ENCODE measurements around the gene LMF2. TPM values are rescaled to one million over a fixed set of nuclear protein-coding genes. Genes with fewer than 3 reads are reported as not detected.

LMF2 gene
- total RNA-seq, 1 experiment from 2014 or later, result 54.2 TPM

GRCh38 chr22:50529416-50529896, 22.0 kb upstream of the LMF2 start:
- no peak for DNase-seq (ENCODE audit: low read depth, low spot score)
- POLR2A ChIA-PET, result interaction anchor here (0.5 kb wide), 1 partner anchor 98 kb away, joined by 4 read pairs; no protein-coding TSS in a partner anchor
- TF ChIP-seq TCF7L2 (IDR thresholded peaks at IDR 0.05; ENCODE audit: low read depth, low read length), result no peak
- no peak for TF ChIP-seq SIN3A (IDR thresholded peaks at IDR 0.05; ENCODE audit: borderline replicate concordance, insufficient read depth, low read depth, low read length)
- TF ChIP-seq POLR2AphosphoS5 (IDR thresholded peaks at IDR 0.05; ENCODE audit: low read depth, low read length), result no peak
- no peak for TF ChIP-seq CTCF (IDR thresholded peaks at IDR 0.05)
- no peak for TF ChIP-seq REST (IDR thresholded peaks at IDR 0.05; ENCODE audit: insufficient read depth in 1 of 2, low read depth in 2 of 2, low read length in 1 of 2)
- BruUV-seq (replicated peaks), result no TSS peak
- H3K27ac ChIP-seq (ENCODE audit: low read length), result peak overlapping the region; percentile 78
- H3K9me3 ChIP-seq (ENCODE audit: control insufficient read depth, insufficient read depth, low read depth, low read length), result no peaks in the 10 kb centered on the region
- H3K4me1 ChIP-seq (ENCODE audit: control insufficient read depth, insufficient read depth, low read length), result peaks cover 7% of the 10 kb centered on the region
- intact Hi-C loops (cut with micrococcal nuclease; ENCODE audit: unreplicated experiment), result no loop called here
- no peaks in the 10 kb centered on the region for H3K27me3 ChIP-seq (ENCODE audit: control insufficient read depth, insufficient read depth, low read length)
- no peaks in the 10 kb centered on the region; the same call in 1 of the 2 replicates for H3K36me3 ChIP-seq (ENCODE audit: control insufficient read depth, insufficient read depth, low read length)
- no peak for ATAC-seq
- in situ Hi-C loops (cut with HindIII; ENCODE audit: low pct_unique_long_range_greater_than_20kb, low sequenced_read_pairs), result no loop called here
- CTCF ChIA-PET, result no interaction called here
- peak overlapping the region; percentile 56 to 79 for H3K4me3 ChIP-seq (ENCODE audit: low read depth in 2 of 2, low read length in 2 of 2)

GRCh38 chr22:50528682-50529415, 21.3 kb upstream of the LMF2 start:
- Histone ChIP-seq H3K27ac (ENCODE audit: low read length) (peak overlapping the region; percentile 78), H3K4me3 (ENCODE audit: low read depth in 2 of 2, low read length in 2 of 2) (peak overlapping the region; percentile 56 to 79), H3K9me3 (ENCODE audit: control insufficient read depth, insufficient read depth, low read depth, low read length) (no peaks in the 10 kb centered on the region), H3K27me3 (ENCODE audit: control insufficient read depth, insufficient read depth, low read length) (no peaks in the 10 kb centered on the region), H3K4me1 (ENCODE audit: control insufficient read depth, insufficient read depth, low read length) (peaks cover 7% of the 10 kb centered on the region), H3K36me3 (ENCODE audit: control insufficient read depth, insufficient read depth, low read length) (no peaks in the 10 kb centered on the region; the same call in 1 of the 2 replicates)
- ATAC-seq, result no peak
- CTCF ChIA-PET, result interaction anchor here (0.6 kb wide), 1 partner anchor 92 kb away, joined by 4 read pairs; no protein-coding TSS in a partner anchor
- DNase-seq (ENCODE audit: low read depth, low spot score), result no peak
- TF ChIP-seq CTCF (IDR thresholded peaks at IDR 0.05) (no peak), REST (IDR thresholded peaks at IDR 0.05; ENCODE audit: insufficient read depth in 1 of 2, low read depth in 2 of 2, low read length in 1 of 2) (0 out of 4 replicates have a peak, but pooled peaks of 1 of the 2 experiments have one; percentile 10)
- no TSS peak for BruUV-seq (replicated peaks)
- POLR2A ChIA-PET, result interaction anchor here (0.5 kb wide), 1 partner anchor 98 kb away, joined by 4 read pairs; no protein-coding TSS in a partner anchor
- in situ Hi-C loops (cut with HindIII; ENCODE audit: low pct_unique_long_range_greater_than_20kb, low sequenced_read_pairs), result no loop called here
- intact Hi-C loops (cut with micrococcal nuclease; ENCODE audit: unreplicated experiment), result no loop called here
